NCI-H187 treated with DMSO at 0.1 percent for 48 hours (cell line): ENCODE data around the gene COQ8B.

ENCODE experiments used
- DNase-seq: peaks from one replicate; lab custom pipeline; 2025; lab: John Stamatoyannopoulos, UW

Gene COQ8B

GRCh38 chr19:40691421-40692211 is 25.1 kb downstream of the COQ8B start:
- DNase-seq, result no peak

GRCh38 chr19:40690693-40691420 is 25.8 kb downstream of the COQ8B start:
- peak; percentile 71 for DNase-seq

- DNase-seq, result no peak
Measured at GRCh38 chr19:40690050-40690692, 26.5 kb downstream of the COQ8B start, which contains the start of gene NUMBL. Gene NUMBL, minus strand, starts transcription at chr19:40690651. Its CDS starts 168 bp downstream, at chr19:40690483.

GRCh38 chr19:40689339-40690049 is 27.2 kb downstream of the COQ8B start:
- no peak for DNase-seq

GRCh38 chr19:40688987-40689338 is 27.7 kb downstream of the COQ8B start:
- DNase-seq, result no peak

GRCh38 chr19:40688309-40688708 is 28.4 kb downstream of the COQ8B start:
- no peak for DNase-seq

- DNase-seq, result no peak
Measured at GRCh38 chr19:40687525-40688016, 29.1 kb downstream of the COQ8B start.

GRCh38 chr19:40686882-40687524 is 29.7 kb downstream of the COQ8B start:
- no peak for DNase-seq

- DNase-seq, result no peak
Measured at GRCh38 chr19:40685563-40685962, 31.1 kb downstream of the COQ8B start.

- no peak for DNase-seq
Measured at GRCh38 chr19:40685016-40685526, 31.6 kb downstream of the COQ8B start.

GRCh38 chr19:40684280-40684679 is 32.4 kb downstream of the COQ8B start:
- DNase-seq, result no peak

- DNase-seq, result no peak
Measured at GRCh38 chr19:40683437-40683836, 33.2 kb downstream of the COQ8B start.

- no peak for DNase-seq
Measured at GRCh38 chr19:40682431-40682964, 34.2 kb downstream of the COQ8B start.

GRCh38 chr19:40681039-40681438 is 35.6 kb downstream of the COQ8B start:
- DNase-seq, result no peak

GRCh38 chr19:40677156-40677555 is 39.5 kb downstream of the COQ8B start:
- no peak for DNase-seq

GRCh38 chr19:40674291-40674690 is 42.4 kb downstream of the COQ8B start:
- no peak for DNase-seq

- no peak for DNase-seq
Measured at GRCh38 chr19:40673397-40673796, 43.3 kb downstream of the COQ8B start.

- no peak for DNase-seq
Measured at GRCh38 chr19:40672573-40673299, 44.0 kb downstream of the COQ8B start.

- DNase-seq, result no peak
Measured at GRCh38 chr19:40672038-40672437, 44.6 kb downstream of the COQ8B start.

GRCh38 chr19:40671404-40671803 is 45.3 kb downstream of the COQ8B start:
- no peak for DNase-seq
